Natural killer cell (primary cell): ENCODE results near the gene EHF. TPM values are rescaled to one million over a fixed set of nuclear protein-coding genes. Genes with fewer than 3 reads are reported as not detected.

ENCODE experiments used
- ATAC-seq, 3 donors: fragments of 150-1000 bp in 2 of 3; fragments of 200-7000 bp in 1 of 3; cut with Tn5 transposase; 1 replicate in 1 of 3; 2 replicates in 2 of 3; pipeline ENCODE4 v1.10.0; 2021; ENCODE audit warnings: mild to moderate bottlenecking in 2 of 3, moderate library complexity in 2 of 3
- DNase-seq, 2 donors: peaks; one replicate each; pipeline versions ENCODE4 v3.0.0 to v3.0.0-alpha.2; 2013 to 2021; ENCODE audit warnings: mixed read lengths in 1 of 2
- H3K27ac ChIP-seq: one replicate; pipeline ENCODE4 v1.5.1; 2013; ENCODE audit warnings: mild to moderate bottlenecking, low read length
- H3K27me3 ChIP-seq: one replicate; pipeline ENCODE4 v1.6.1; 2013; ENCODE audit warnings: low read length; ENCODE audit not compliant: control insufficient read depth, insufficient read depth
- H3K36me3 ChIP-seq: one replicate; pipeline ENCODE4 v1.6.1; 2013; ENCODE audit warnings: low read length; ENCODE audit not compliant: control insufficient read depth, insufficient read depth
- H3K4me1 ChIP-seq: one replicate; pipeline ENCODE4 v1.6.1; 2013; ENCODE audit warnings: low read length; ENCODE audit not compliant: control insufficient read depth, insufficient read depth
- H3K4me3 ChIP-seq: one replicate; pipeline ENCODE4 v1.5.1; 2013; ENCODE audit warnings: low read length
- H3K9me3 ChIP-seq: one replicate; pipeline ENCODE4 v1.6.1; 2013; ENCODE audit warnings: low read length; ENCODE audit not compliant: control insufficient read depth, insufficient read depth
- H3K27ac Mint-ChIP-seq, 2 donors: one replicate each; pipeline ENCODE4 v1.8.0; 2022; ENCODE audit warnings: mild to moderate bottlenecking in 2 of 2, mixed read lengths in 2 of 2, moderate library complexity in 1 of 2
- H3K27me3 Mint-ChIP-seq, 2 donors: one replicate each; pipeline ENCODE4 v1.8.0; 2022; ENCODE audit warnings: low read depth in 2 of 2, mixed read lengths in 2 of 2
- H3K36me3 Mint-ChIP-seq: one replicate; pipeline ENCODE4 v1.8.0; 2022; ENCODE audit warnings: mixed read lengths
- H3K4me1 Mint-ChIP-seq, 2 donors: one replicate each; pipeline ENCODE4 v1.8.0; 2022; ENCODE audit warnings: mixed read lengths in 2 of 2
- H3K4me3 Mint-ChIP-seq: one replicate; pipeline ENCODE4 v1.8.0; 2022; ENCODE audit warnings: mild to moderate bottlenecking, moderate library complexity, mixed read lengths
- H3K9me3 Mint-ChIP-seq, 2 donors: one replicate each; pipeline ENCODE4 v1.8.0; 2022; ENCODE audit warnings: mixed read lengths in 2 of 2
- CTCF ChIP-seq: fragments of 200-600 bp; IDR thresholded peaks from one replicate; pipeline ENCODE4 v1.8.0; 2022; ENCODE audit warnings: antibody characterized with exemption
- WGBS: methylation state at CpG from one replicate; pipeline ENCODE4 v1.1.7; 2013; ENCODE audit warnings: missing lambda C conversion rate; ENCODE audit not compliant: insufficient coverage; 5-methylcytosine and 5-hydroxymethylcytosine counted together
- intact Hi-C: fragments of 100-400 bp; cut with micrococcal nuclease; formaldehyde crosslinking; loops from one replicate; pipeline ENCODE4 v1.14.2; 2022
- total RNA-seq, 4 donors: library from RNA; stranded (reverse); fragments of 120-200 nt in 1 of 4; gene quantifications; one replicate each; pipeline versions ENCODE4 v1.2.3 to v1.2.4, GENCODE V29; 2013 to 2022

EHF gene
- total RNA-seq, 3 donors from 2014 or later (not counting 1 experiment from before 2014, with no cell fraction given): not detected

DNA sequence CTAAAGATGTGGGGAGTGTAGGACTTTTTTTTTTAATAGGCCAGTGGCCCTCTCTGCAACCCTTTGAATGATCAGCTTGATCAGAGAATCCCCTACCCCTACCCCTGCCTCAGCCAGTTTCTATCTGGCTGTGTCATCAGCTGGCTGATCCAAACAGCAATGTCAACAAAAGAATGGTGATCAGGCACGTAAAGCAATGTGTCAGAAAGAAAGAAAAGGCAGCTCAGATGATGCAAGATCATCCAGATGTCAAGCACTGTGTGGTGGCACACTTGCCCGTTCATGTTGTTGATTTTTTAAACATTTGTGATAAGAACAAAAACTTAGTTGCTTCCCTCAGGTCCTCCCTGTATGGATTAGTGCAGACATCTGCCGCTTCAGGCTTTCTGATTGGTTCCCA is 26.3 kb upstream of the EHF start:
- peaks cover 0 to 4% of the 10 kb centered on the region in 2 donors for H3K9me3 Mint-ChIP-seq
- DNase-seq (no peak), ATAC-seq (no peak)
- H3K9me3 ChIP-seq: no peaks in the 10 kb centered on the region
- no peak overlapping the region for H3K27ac Mint-ChIP-seq
- no peak for TF ChIP-seq CTCF
- H3K36me3 ChIP-seq: no peaks in the 10 kb centered on the region
- peaks cover 6% of the 10 kb centered on the region for H3K4me1 ChIP-seq
- peaks cover 21 to 73% of the 10 kb centered on the region in 2 donors for H3K27me3 Mint-ChIP-seq
- H3K4me1 Mint-ChIP-seq: peaks cover 6 to 7% of the 10 kb centered on the region in 2 donors
- intact Hi-C loops: no loop called here
- peaks cover 11% of the 10 kb centered on the region for H3K27me3 ChIP-seq
- peaks cover 8% of the 10 kb centered on the region for H3K36me3 Mint-ChIP-seq
- H3K27ac ChIP-seq: no peak overlapping the region
- no peak overlapping the region for H3K4me3 ChIP-seq
- H3K4me3 Mint-ChIP-seq: no peak overlapping the region
- 91% methylated on average over 3 of the region's 3 CpGs for WGBS

GRCh38 chr11:34595391-34595790 is 25.5 kb upstream of the EHF start:
- H3K9me3 ChIP-seq: no peaks in the 10 kb centered on the region
- WGBS: 88% methylated on average over 2 of the region's 2 CpGs
- Mint-ChIP-seq H3K9me3 (peaks cover 0 to 4% of the 10 kb centered on the region in 2 donors), H3K27ac (no peak overlapping the region), H3K4me1 (peaks cover 13 to 14% of the 10 kb centered on the region in 2 donors), H3K27me3 (peaks cover 22 to 72% of the 10 kb centered on the region in 2 donors), H3K4me3 (no peak overlapping the region), H3K36me3 (peaks cover 8% of the 10 kb centered on the region)
- no peak for DNase-seq
- no peaks in the 10 kb centered on the region for H3K36me3 ChIP-seq
- no peak overlapping the region for H3K4me3 ChIP-seq
- peaks cover 8% of the 10 kb centered on the region for H3K27me3 ChIP-seq
- intact Hi-C loops: no loop called here
- peaks cover 12% of the 10 kb centered on the region for H3K4me1 ChIP-seq
- TF ChIP-seq CTCF: no peak
- ATAC-seq: no peak
- H3K27ac ChIP-seq: no peak overlapping the region

DNA sequence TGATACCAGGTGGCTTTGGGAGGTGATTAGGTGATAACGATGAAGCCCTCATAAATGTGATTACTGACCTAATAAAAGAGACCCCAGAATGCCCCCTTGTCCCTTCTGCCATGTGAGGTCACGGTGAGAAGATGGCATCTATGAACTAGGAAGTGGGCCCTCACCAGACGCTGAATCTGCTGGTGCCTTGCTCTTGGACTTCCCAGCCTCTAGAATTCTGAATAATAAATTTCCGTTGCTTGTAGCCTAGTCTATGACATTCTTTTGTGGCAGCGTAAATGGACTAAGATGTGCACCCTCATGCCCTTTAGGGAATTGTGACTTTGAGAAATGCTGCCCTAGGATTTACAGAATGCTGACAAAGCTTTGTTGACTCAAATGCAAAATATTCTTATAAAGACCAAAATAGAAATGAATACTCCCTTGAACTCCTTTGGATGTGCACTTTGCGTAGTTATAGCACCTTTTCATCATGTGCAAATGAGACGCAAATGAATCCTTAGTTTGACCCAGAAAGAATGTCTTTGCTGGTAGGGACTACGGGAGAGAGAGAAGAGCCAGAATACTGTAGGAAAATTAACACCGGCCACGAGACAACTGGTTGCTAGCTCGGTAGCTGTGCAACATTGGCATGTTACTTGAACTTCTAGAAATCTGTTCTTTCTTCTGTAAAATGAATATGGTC is 24.8 kb upstream of the EHF start:
- peaks cover 26 to 68% of the 10 kb centered on the region in 2 donors for H3K27me3 Mint-ChIP-seq
- peaks cover 13 to 17% of the 10 kb centered on the region in 2 donors for H3K4me1 Mint-ChIP-seq
- peaks cover 12% of the 10 kb centered on the region for H3K4me1 ChIP-seq
- intact Hi-C loops: no loop called here
- H3K9me3 ChIP-seq: no peaks in the 10 kb centered on the region
- WGBS: 95% methylated on average over 10 of the region's 11 CpGs
- no peaks in the 10 kb centered on the region for H3K36me3 ChIP-seq
- H3K27me3 ChIP-seq: peaks cover 8% of the 10 kb centered on the region
- H3K4me3 ChIP-seq: no peak overlapping the region
- no peak for TF ChIP-seq CTCF
- H3K4me3 Mint-ChIP-seq: no peak overlapping the region
- DNase-seq (no peak), ATAC-seq (no peak)
- no peak overlapping the region for H3K27ac ChIP-seq
- peaks cover 0 to 4% of the 10 kb centered on the region in 2 donors for H3K9me3 Mint-ChIP-seq
- peaks cover 8% of the 10 kb centered on the region for H3K36me3 Mint-ChIP-seq
- H3K27ac Mint-ChIP-seq: no peak overlapping the region
